Frontal cortex (tissue), 4 donors: ENCODE data around the gene DISP2. TPM values are rescaled to one million over a fixed set of nuclear protein-coding genes. Genes with fewer than 3 reads are reported as not detected.

Experiments used
- DNase-seq, 2 donors: peaks; one replicate each; pipeline ENCODE4 v3.0.0; 2012; ENCODE audit warnings: low spot score in 2 of 2
- FAIRE-seq: peaks from 2 replicates; lab custom pipeline; 2012; peaks lifted over from hg19 to GRCh38; lab: Jason Lieb, UNC
- total RNA-seq: library from RNA; depleted of rRNA; stranded (reverse); fragments of >200 nt; gene quantifications from one replicate; pipeline ENCODE4 v1.2.3, GENCODE V29; 2014
- donor health status: control.
- donor health status: control.
- donor health status: control.

The DISP2 gene
- total RNA-seq: 5.3 TPM

DNA sequence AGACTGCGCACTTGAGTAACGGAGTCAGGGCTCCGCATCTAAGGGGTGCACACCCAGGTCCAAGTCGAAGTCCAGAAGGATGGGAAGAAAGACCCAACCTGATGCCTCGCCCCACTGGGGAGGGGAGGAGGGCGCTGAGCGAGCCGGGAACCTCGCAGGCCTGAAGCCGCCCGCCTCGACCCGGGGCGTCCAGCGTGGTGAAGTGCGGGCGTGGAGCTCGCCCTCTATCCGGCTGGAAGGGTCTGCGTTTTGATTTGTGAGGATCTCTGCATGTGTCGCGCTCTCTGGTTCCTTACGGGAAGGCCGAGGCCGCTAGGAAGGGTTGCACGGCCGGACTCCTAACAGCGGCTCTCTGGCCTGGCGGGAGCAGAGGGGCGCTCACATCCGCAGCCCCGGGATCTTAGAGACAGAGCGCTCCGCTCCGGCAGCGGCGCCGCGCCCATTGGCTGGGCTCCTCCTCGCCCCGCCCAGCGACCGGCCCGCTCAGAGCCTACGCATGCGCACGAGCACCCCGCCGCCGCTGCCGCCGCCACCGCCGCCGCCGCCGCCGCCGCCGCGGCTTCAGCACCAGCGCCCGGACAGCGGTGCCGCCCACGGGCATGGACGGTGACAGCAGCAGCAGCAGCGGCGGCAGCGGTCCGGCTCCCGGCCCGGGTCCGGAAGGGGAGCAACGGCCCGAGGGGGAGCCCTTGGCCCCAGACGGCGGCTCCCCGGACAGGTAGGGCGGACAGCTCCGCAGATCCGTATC, at the start of gene DISP2:
TSS of gene DISP2 (plus strand) at position 497 of the 748 bp plus-strand sequence. CDS start at position 600, 103 bp downstream.
- no peak for FAIRE-seq
- peak; percentile 96 to 97 for DNase-seq

- no peak for DNase-seq
- FAIRE-seq: no peak
Observed at GRCh38 chr15:40309344-40309862, 48.6 kb upstream of the DISP2 start.

GRCh38 chr15:40310001-40310959, 47.7 kb upstream of the DISP2 start:
- no peak for FAIRE-seq

DNA sequence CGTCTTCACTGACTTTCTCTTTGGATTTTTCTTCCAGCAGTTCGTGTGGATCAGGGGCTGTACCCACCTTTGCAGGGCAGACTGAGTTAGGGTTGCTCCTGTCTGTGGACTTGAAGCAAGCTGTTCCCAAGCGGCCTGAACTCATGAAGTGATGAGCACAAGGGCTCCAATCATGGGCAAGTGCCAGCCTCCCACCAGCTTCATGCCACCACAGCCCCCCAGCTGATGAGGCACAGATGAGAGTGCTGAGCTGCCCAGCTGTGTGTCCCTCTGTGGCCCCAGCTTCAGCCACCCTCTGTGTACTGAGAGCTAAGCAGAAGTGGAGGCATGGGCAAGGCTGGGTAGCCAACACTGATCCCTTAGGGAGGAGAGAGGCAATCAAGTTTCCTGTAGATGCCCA, 47.0 kb upstream of the DISP2 start:
- DNase-seq (no peak), FAIRE-seq (no peak)

More at GRCh38 chr15:40310001-40310959, 47.7 kb upstream of the DISP2 start:
- no peak for DNase-seq

DNA sequence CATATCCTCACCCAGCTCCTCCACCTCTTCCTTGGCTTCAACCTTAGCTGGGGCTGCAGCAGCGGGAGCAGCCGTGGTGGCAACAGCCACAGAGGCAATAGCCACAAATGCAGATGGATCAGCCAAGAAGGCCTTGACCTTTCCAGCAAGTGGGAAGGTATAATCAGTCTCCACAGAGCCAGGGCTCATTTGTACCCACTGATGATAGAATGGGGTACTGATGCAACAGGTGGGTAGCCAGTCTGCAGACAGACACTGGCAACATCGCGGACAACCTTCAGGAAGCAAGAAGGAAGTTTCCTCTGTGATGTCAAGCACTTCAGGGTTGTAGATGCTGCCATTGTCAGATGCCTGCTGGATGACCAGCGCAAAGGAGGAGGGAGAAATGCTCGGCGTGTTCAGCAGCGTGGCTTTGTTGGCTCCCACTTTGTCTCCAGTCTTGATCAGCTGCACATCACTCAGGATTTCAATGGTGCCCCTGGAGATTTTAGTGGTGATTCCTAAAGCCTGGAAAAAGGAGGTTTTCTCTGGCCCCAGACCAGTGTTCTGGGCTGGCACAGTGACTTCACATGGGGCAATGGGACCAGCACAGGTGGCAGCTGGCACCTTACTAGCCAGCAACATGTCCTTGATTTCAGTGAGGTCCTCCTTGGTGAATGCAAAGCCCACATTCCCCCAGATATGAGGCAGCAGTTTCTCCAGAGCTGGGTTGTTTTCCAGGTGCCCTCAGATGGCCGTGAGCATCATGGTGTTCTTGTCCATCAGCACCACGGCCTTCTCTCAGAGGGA, 45.5 kb upstream of the DISP2 start:
- DNase-seq: no peak
- FAIRE-seq: no peak

DNA sequence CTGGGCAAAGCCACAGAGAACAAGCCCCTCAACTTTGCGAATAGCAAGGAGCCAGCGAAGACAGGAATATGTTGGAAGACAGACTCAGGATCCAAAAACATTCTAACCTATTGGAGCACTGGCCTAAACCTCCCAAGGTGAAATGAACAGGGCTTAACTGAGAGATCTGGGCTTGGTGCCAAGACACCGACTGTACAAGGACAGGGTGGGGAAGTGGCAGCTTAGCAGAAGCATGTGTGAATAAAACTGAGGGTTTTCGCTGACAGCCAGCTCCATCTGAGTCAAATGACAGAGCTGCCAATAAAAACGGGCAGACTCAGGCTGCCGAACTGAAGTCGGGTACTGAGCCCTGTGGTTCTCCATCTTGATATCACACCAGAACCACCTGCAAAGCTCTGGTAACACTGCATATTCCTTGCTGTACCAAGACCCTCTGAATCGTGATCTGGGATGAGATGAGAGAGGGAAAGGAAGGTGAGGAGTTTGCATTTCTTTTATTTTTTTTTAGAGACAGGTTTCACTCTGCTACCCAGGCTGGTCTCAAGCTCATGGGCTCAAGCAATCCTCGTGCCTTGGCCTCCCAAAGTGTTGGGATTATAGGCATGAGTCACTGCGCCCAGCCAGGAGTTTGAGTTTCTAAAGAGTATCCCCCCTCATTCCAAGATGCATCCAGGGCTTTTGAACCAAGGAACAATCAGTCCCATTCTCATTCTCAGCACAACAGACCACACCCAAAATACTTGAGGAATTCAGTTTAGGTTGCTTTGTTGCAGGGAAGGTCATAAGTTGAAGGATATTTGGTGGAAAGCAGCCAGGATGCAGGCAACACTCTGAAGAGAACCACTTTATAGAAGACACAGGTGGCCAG, 44.3 kb upstream of the DISP2 start:
- DNase-seq (no peak), FAIRE-seq (no peak)

GRCh38 chr15:40314723-40315276, 43.2 kb upstream of the DISP2 start:
- DNase-seq: no peak
- FAIRE-seq: no peak

DNA sequence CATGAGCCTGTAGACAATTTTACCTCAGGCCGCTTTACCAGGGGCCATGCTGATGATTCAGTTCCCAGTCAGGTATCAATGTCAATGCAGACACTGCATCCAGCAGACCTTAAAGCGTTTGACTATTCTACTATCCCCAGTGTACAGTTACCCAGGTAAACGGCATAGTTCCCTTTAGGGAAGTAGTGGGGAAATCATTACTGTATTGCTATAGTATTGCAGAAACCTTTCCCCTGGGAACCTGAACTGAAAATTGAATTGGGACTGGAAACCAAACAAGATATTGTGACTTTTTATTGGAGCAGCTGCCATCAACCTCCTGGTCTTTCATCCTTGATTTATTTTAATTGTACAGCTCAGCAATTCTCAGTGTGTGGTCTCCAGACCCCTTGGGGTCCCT, 41.1 kb upstream of the DISP2 start:
- no peak for DNase-seq
- FAIRE-seq: no peak

DNA sequence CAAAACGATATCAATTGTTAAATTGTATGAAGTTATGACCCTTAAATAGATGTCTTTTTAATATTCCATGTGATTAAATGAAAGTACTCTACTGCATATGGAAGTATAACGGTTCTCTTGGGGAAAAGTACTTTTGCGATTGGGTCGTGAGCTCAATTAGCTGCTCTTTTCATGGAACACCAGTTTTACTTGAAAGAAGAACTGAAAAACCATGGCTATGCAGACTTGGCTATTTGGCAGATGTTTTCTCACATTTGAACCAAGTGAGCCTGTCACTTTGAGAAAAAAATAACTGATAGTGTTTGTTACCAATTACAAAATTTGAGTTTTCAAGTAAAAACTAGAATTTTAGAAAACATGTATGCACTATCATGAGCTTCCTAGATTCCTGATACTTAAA, 40.4 kb upstream of the DISP2 start:
- no peak for FAIRE-seq
- no peak for DNase-seq

- FAIRE-seq (no peak), DNase-seq (no peak)
Observed at GRCh38 chr15:40320409-40320808, 37.6 kb upstream of the DISP2 start.

DNA sequence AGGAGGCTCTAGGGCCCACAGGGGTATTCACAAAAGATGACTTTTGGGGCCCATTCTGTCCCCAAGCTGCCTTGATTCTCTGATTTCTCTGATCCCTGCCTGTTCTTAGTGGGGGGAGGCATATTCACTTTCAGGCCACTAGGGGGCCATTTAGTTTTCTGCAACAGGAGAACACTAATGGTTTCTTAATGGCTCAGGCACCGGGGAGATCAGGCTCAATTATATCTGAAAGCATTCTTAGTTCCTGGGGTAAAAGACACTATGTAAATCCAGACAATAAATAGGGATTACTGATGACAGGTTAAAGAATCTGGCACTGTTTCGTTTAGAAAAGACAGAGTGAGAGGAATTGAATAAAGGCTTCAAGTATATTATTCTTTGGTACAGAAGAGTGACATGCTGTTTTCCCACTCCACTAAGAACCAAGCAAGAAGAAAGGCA, 37.1 kb upstream of the DISP2 start:
- DNase-seq (peak; percentile 67 to 69), FAIRE-seq (no peak)

- peak in 1 of 2 donors; percentile 44 for DNase-seq
- no peak for FAIRE-seq
Observed at GRCh38 chr15:40322531-40323238, 35.3 kb upstream of the DISP2 start.

GRCh38 chr15:40323239-40323952, 34.6 kb upstream of the DISP2 start, which contains the start of gene INAFM2:
TSS of gene INAFM2 (plus strand) at chr15:40323692. CDS start at chr15:40324056, 364 bp downstream.
- peak; percentile 91 to 93 for DNase-seq
- no peak for FAIRE-seq

GRCh38 chr15:40323953-40324937, 33.8 kb upstream of the DISP2 start:
- DNase-seq (peak in 1 of 2 donors; percentile 68), FAIRE-seq (no peak)

DNA sequence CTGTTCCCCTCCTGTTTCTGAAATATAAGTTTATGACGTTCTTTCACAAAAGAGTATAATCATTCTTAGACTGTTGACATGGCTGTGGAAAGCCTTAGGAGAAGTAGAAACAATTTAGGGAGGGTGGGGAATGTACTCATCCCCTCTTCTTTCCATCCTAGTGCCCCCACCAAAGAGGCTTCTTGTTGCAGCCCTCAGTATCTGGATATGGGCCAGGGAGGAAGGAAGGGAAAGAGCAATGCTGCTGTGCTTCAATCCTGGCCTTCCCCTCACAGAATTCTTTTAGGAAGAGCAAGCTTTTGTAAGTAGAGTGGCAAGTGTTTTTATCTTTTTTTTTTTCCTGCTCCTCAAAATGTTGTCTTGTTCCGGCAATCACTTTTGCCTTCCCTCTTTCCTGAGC, 32.8 kb upstream of the DISP2 start:
- no peak for FAIRE-seq
- DNase-seq: no peak

DNA sequence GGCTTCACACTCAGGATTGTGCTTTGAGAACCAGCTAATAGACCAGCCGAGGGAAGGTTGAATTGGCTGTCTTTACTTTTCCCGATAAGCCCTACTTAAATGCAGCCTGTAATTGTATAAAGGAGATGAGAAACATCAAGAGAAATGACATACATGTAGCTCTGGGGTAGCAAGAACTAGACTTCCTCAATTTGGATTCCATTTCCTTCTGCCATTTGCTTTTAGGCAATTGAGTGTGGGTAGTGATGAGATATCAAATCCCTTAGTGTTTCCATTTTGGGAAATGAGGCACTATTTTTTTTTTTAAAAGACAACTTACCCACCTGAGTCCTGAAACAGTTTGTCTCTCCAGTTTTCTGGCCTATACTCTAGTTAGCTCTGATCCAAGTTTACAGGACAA, 32.3 kb upstream of the DISP2 start:
- FAIRE-seq (no peak), DNase-seq (no peak)
